Measurements from ENCODE around the gene PACRG. TPM values are rescaled to one million over a fixed set of nuclear protein-coding genes. Genes with fewer than 3 reads are reported as not detected.

Gene PACRG
- total and polyA plus RNA-seq, 2 experiments from 2014 or later, result 0.83 to 3.7 TPM

DNA sequence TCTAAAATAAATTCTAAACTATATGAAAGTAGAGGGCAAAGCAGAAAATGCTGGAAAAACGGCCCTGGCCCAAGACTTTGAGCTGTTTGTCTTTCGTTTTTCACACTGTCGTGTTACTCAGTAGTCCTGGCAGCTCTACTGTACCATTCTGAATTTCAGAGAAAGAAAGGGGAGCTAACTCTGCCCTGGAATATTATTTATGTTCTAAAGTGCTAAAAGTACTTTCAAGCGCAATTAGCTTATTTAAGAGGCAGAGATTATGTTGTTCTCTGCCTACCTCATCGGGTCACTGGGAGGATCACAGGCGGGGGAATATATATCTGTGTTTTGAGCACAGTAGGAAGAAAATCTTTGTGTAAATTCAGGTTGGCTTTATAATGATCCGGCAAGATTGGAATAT, 534.3 kb downstream of the PACRG start:
- no peaks in the 10 kb centered on the region for H3K27me3 ChIP-seq
- H3K27ac ChIP-seq, result no peak overlapping the region
- TF ChIP-seq, protein P1, sequence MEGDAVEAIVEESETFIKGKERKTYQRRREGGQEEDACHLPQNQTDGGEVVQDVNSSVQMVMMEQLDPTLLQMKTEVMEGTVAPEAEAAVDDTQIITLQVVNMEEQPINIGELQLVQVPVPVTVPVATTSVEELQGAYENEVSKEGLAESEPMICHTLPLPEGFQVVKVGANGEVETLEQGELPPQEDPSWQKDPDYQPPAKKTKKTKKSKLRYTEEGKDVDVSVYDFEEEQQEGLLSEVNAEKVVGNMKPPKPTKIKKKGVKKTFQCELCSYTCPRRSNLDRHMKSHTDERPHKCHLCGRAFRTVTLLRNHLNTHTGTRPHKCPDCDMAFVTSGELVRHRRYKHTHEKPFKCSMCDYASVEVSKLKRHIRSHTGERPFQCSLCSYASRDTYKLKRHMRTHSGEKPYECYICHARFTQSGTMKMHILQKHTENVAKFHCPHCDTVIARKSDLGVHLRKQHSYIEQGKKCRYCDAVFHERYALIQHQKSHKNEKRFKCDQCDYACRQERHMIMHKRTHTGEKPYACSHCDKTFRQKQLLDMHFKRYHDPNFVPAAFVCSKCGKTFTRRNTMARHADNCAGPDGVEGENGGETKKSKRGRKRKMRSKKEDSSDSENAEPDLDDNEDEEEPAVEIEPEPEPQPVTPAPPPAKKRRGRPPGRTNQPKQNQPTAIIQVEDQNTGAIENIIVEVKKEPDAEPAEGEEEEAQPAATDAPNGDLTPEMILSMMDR (IDR thresholded peaks at IDR 0.05; ENCODE audit: low read depth, low read length), result no peak
- no peak overlapping the region for H3K4me3 ChIP-seq
- no peaks in the 10 kb centered on the region for H3K9me3 ChIP-seq (ENCODE audit: low read depth)
- no peak for DNase-seq (ENCODE audit: low read depth in 1 of 2, low spot score in 1 of 2)
- no peaks in the 10 kb centered on the region for H3K36me3 ChIP-seq
- peaks cover 23% of the 10 kb centered on the region for H3K4me1 ChIP-seq (ENCODE audit: low read depth)

- H3K27me3 ChIP-seq, result no peaks in the 10 kb centered on the region
- DNase-seq (ENCODE audit: low read depth in 1 of 2, low spot score in 1 of 2), result peak in 1 of 2 donors; percentile 37
- H3K9me3 ChIP-seq (ENCODE audit: low read depth), result no peaks in the 10 kb centered on the region
- peaks cover 23% of the 10 kb centered on the region for H3K4me1 ChIP-seq (ENCODE audit: low read depth)
- no peaks in the 10 kb centered on the region for H3K36me3 ChIP-seq
- no peak overlapping the region for H3K4me3 ChIP-seq
- TF ChIP-seq, protein P1 (IDR thresholded peaks at IDR 0.05; ENCODE audit: low read depth, low read length), result no peak
- no peak overlapping the region for H3K27ac ChIP-seq
Measured at GRCh38 chr6:163263196-163263595, 535.4 kb downstream of the PACRG start.

- no peak for DNase-seq (ENCODE audit: low read depth in 1 of 2, low spot score in 1 of 2)
- no peak overlapping the region for H3K4me3 ChIP-seq
- no peaks in the 10 kb centered on the region for H3K36me3 ChIP-seq
- H3K27me3 ChIP-seq, result no peaks in the 10 kb centered on the region
- H3K9me3 ChIP-seq (ENCODE audit: low read depth), result no peaks in the 10 kb centered on the region
- peaks cover 23% of the 10 kb centered on the region for H3K4me1 ChIP-seq (ENCODE audit: low read depth)
- TF ChIP-seq, protein P1 (IDR thresholded peaks at IDR 0.05; ENCODE audit: low read depth, low read length), result no peak
- no peak overlapping the region for H3K27ac ChIP-seq
Measured at GRCh38 chr6:163263998-163264661, 536.4 kb downstream of the PACRG start.

DNA sequence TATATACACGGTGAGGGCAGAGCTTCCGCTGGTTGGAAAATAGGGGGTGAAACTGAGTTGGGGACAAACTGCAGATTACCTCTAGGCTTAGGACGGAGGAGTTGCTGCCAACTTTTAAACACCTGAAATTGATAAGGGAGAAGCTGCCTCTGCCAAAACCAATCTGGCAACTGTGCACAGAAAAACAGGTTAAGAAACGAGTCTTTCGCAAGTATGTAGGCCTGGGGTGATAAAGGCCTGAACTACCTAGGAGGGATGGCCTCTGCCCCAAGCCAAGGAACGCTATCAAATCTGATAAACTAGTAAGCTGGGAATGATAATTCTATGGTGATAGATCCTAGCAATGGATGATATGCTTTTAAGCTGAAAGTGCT, 536.9 kb downstream of the PACRG start:
- TF ChIP-seq, protein P1 (IDR thresholded peaks at IDR 0.05; ENCODE audit: low read depth, low read length), result no peak

DNA sequence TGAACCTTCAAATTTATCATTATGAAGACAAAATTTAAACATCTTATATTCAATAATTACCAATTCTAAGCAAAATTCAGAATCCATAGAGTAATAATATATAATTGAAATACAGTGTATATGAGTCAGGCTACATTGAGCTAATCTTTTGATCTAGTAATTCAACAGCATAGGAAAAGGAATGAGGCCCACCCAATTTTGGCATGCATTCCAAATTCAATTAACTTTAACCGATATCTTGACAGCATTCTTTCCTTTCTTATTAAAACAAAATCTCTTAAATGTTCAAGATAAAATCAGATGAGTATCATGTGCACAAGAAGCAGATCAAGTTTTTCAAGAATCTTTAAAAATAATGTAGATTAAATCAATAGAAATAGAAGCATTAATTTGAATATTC, 553.9 kb downstream of the PACRG start:
- Histone ChIP-seq H3K27ac (no peak overlapping the region), H3K4me1 (ENCODE audit: low read depth) (no peaks in the 10 kb centered on the region), H3K36me3 (no peaks in the 10 kb centered on the region), H3K4me3 (no peak overlapping the region), H3K27me3 (no peaks in the 10 kb centered on the region), H3K9me3 (ENCODE audit: low read depth) (no peaks in the 10 kb centered on the region)
- TF ChIP-seq, protein P1 (IDR thresholded peaks at IDR 0.05; ENCODE audit: low read depth, low read length), result no peak
- no peak for DNase-seq (ENCODE audit: low read depth in 1 of 2, low spot score in 1 of 2)

More for the DNA sequence above, 536.9 kb downstream of the PACRG start:
- no peaks in the 10 kb centered on the region for H3K27me3 ChIP-seq
- H3K4me1 ChIP-seq (ENCODE audit: low read depth), result peaks cover 23% of the 10 kb centered on the region
- H3K9me3 ChIP-seq (ENCODE audit: low read depth), result no peaks in the 10 kb centered on the region
- no peak for DNase-seq (ENCODE audit: low read depth in 1 of 2, low spot score in 1 of 2)
- H3K36me3 ChIP-seq, result no peaks in the 10 kb centered on the region
- H3K27ac ChIP-seq, result peak overlapping the region; percentile 12
- no peak overlapping the region for H3K4me3 ChIP-seq

Measured in cardiac muscle cell (in vitro differentiated cells and primary cell).